ENCODE results near the gene SPPL3. TPM values are rescaled to one million over a fixed set of nuclear protein-coding genes. Genes with fewer than 3 reads are reported as not detected.
"Not testable (repeated sequence)": the region's sequence is repeated elsewhere in the genome, so short reads cannot be mapped to it uniquely, and the experiment has no call there.

SPPL3 gene
- total RNA-seq, 1 donor from 2014 or later: 44.1 TPM

- no peaks in the 10 kb centered on the region for H3K36me3 ChIP-seq
Measured at GRCh38 chr12:120841525-120841924, 62.6 kb downstream of the SPPL3 start.

GRCh38 chr12:120839503-120839902 is 64.7 kb downstream of the SPPL3 start:
- Histone ChIP-seq H3K4me3 (no peak overlapping the region), H3K36me3 (no peaks in the 10 kb centered on the region), H3K27ac (no peak overlapping the region), H3K9me3 (no peaks in the 10 kb centered on the region), H3K27me3 (no peaks in the 10 kb centered on the region), H3K4me1 (peaks cover 24% of the 10 kb centered on the region)
- no peak for DNase-seq
- TF ChIP-seq, protein P1, sequence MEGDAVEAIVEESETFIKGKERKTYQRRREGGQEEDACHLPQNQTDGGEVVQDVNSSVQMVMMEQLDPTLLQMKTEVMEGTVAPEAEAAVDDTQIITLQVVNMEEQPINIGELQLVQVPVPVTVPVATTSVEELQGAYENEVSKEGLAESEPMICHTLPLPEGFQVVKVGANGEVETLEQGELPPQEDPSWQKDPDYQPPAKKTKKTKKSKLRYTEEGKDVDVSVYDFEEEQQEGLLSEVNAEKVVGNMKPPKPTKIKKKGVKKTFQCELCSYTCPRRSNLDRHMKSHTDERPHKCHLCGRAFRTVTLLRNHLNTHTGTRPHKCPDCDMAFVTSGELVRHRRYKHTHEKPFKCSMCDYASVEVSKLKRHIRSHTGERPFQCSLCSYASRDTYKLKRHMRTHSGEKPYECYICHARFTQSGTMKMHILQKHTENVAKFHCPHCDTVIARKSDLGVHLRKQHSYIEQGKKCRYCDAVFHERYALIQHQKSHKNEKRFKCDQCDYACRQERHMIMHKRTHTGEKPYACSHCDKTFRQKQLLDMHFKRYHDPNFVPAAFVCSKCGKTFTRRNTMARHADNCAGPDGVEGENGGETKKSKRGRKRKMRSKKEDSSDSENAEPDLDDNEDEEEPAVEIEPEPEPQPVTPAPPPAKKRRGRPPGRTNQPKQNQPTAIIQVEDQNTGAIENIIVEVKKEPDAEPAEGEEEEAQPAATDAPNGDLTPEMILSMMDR (IDR thresholded peaks at IDR 0.05): no peak
- intact Hi-C loops (cut with DNase I): no loop called here
- ATAC-seq: no peak

More at GRCh38 chr12:120841525-120841924, 62.6 kb downstream of the SPPL3 start:
- no peak overlapping the region for H3K4me3 ChIP-seq
- H3K27ac ChIP-seq: no peak overlapping the region
- H3K27me3 ChIP-seq: no peaks in the 10 kb centered on the region
- no peak for ATAC-seq
- no peak for DNase-seq
- intact Hi-C loops (cut with DNase I): no loop called here
- H3K4me1 ChIP-seq: peaks cover 7% of the 10 kb centered on the region
- TF ChIP-seq, protein P1 (IDR thresholded peaks at IDR 0.05): no peak
- no peaks in the 10 kb centered on the region for H3K9me3 ChIP-seq

DNA sequence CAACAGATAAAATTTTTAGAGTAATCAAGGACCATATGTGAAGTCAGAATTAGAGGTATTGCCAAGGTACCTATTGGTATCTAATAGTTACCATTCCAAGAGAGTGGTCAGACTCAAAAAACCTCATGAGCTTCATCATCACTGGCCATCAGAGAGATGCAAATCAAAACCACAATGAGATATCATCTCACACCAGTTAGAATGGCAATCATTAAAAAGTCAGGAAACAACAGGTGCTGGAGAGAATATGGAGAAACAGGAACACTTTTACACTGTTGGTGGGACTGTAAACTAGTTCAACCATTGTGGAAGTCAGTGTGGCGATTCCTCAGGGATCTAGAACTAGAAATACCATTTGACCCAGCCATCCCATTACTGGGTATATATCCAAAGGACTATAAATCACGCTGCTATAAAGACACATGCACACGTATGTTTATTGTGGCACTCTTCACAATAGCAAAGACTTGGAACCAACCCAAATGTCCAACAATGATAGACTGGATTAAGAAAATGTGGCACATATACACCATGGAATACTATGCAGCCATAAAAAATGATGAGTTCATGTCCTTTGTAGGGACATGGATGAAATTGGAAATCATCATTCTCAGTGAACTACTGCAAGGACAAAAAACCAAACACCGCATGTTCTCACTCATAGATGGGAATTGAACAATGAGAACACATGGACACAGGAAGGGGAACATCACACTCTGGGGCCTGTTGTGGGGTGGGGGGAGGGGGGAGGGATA is 65.4 kb downstream of the SPPL3 start:
- H3K27me3 ChIP-seq; ATAC-seq; H3K4me3 ChIP-seq; DNase-seq; intact Hi-C loops (cut with DNase I); H3K27ac ChIP-seq; H3K36me3 ChIP-seq; H3K9me3 ChIP-seq: not testable (repeated sequence)
- peaks cover 26% of the 10 kb centered on the region for H3K4me1 ChIP-seq

- Histone ChIP-seq H3K9me3 (no peaks in the 10 kb centered on the region), H3K36me3 (no peaks in the 10 kb centered on the region), H3K27me3 (no peaks in the 10 kb centered on the region), H3K27ac (peak overlapping the region; percentile 43), H3K4me1 (peaks cover 38% of the 10 kb centered on the region), H3K4me3 (no peak overlapping the region)
- no peak for DNase-seq
- TF ChIP-seq, protein P1 (IDR thresholded peaks at IDR 0.05): no peak
- ATAC-seq: peak; percentile 26
- intact Hi-C loops (cut with DNase I): no loop called here
Measured at GRCh38 chr12:120836114-120836684, 68.0 kb downstream of the SPPL3 start.

DNA sequence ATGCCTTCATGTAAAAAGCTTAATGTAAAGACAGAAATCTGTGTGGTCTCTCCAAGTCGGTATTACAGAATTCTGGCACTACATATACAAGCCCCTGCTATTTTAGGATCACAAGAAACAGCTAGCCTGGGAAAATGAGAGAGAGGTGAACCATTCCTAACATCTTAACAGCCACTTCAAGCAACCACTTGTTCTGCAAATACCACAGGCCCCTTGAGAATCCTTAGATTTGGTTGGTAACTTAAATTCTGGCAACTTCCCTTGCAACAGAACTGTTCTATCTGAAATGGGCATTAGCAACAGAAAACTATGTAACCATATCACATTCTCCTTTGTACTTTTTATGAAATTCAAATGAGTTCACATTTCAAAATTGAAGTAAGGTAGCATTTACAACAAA is 68.5 kb downstream of the SPPL3 start:
- H3K27ac ChIP-seq: peak overlapping the region; percentile 43
- DNase-seq (no peak), ATAC-seq (peak; percentile 73)
- peaks cover 38% of the 10 kb centered on the region for H3K4me1 ChIP-seq
- H3K9me3 ChIP-seq: no peaks in the 10 kb centered on the region
- H3K4me3 ChIP-seq: no peak overlapping the region
- no peaks in the 10 kb centered on the region for H3K36me3 ChIP-seq
- H3K27me3 ChIP-seq: no peaks in the 10 kb centered on the region
- TF ChIP-seq, protein P1 (IDR thresholded peaks at IDR 0.05): no peak
- intact Hi-C loops (cut with DNase I): no loop called here

GRCh38 chr12:120835304-120835612 is 68.9 kb downstream of the SPPL3 start:
- DNase-seq (no peak), ATAC-seq (no peak)
- Histone ChIP-seq H3K4me3 (no peak overlapping the region), H3K4me1 (peaks cover 38% of the 10 kb centered on the region), H3K27ac (peak overlapping the region; percentile 43), H3K9me3 (no peaks in the 10 kb centered on the region), H3K27me3 (no peaks in the 10 kb centered on the region), H3K36me3 (no peaks in the 10 kb centered on the region)
- TF ChIP-seq, protein P1 (IDR thresholded peaks at IDR 0.05): no peak
- intact Hi-C loops (cut with DNase I): no loop called here
